ENCODE measurements around the gene C2orf42.
"Not testable (repeated sequence)": the region's sequence is repeated elsewhere in the genome, so short reads cannot be mapped to it uniquely, and the experiment has no call there.

The C2orf42 gene

GRCh38 chr2:70199320-70199864 lies 8.6 kb upstream of the C2orf42 start:
- no peak for DNase-seq
- Mint-ChIP-seq H3K9me3 (peaks cover 0 to 2% of the 10 kb centered on the region in 2 donors), H3K27me3 (peaks cover 0 to 4% of the 10 kb centered on the region in 2 donors), H3K4me3 (no peak overlapping the region), H3K4me1 (no peaks in the 10 kb centered on the region), H3K27ac (no peak overlapping the region), H3K36me3 (no peaks in the 10 kb centered on the region)
- ATAC-seq (replicated peaks), result no peak

GRCh38 chr2:70192516-70192915 lies 1.7 kb upstream of the C2orf42 start:
- no peak overlapping the region for H3K4me3 Mint-ChIP-seq

GRCh38 chr2:70191244-70191735 lies 471 bp upstream of the C2orf42 start:
- H3K9me3 Mint-ChIP-seq, result no peaks in the 10 kb centered on the region
- peaks cover 0 to 3% of the 10 kb centered on the region in 2 donors for H3K36me3 Mint-ChIP-seq
- no peaks in the 10 kb centered on the region for H3K27me3 Mint-ChIP-seq
- peak overlapping the region; percentile 99 for H3K27ac Mint-ChIP-seq
- peaks cover 10 to 16% of the 10 kb centered on the region in 2 donors for H3K4me1 Mint-ChIP-seq
- ATAC-seq (replicated peaks) (no peak), DNase-seq (no peak)
- H3K4me3 Mint-ChIP-seq, result peak overlapping the region; percentile 91 to 93

More at GRCh38 chr2:70192516-70192915, 1.7 kb upstream of the C2orf42 start:
- no peak for DNase-seq
- Mint-ChIP-seq H3K9me3 (no peaks in the 10 kb centered on the region), H3K27me3 (no peaks in the 10 kb centered on the region), H3K4me1 (peaks cover 10 to 16% of the 10 kb centered on the region in 2 donors), H3K27ac (no peak overlapping the region), H3K36me3 (peaks cover 0 to 3% of the 10 kb centered on the region in 2 donors)
- ATAC-seq (replicated peaks), result no peak

GRCh38 chr2:70188460-70188859 lies 2.4 kb downstream of the C2orf42 start:
- no peak overlapping the region for H3K4me3 Mint-ChIP-seq
- H3K36me3 Mint-ChIP-seq, result peaks cover 0 to 3% of the 10 kb centered on the region in 2 donors
- H3K27ac Mint-ChIP-seq, result no peak overlapping the region
- H3K27me3 Mint-ChIP-seq, result no peaks in the 10 kb centered on the region
- ATAC-seq (replicated peaks), result no peak
- H3K4me1 Mint-ChIP-seq, result peaks cover 10 to 16% of the 10 kb centered on the region in 2 donors
- no peaks in the 10 kb centered on the region for H3K9me3 Mint-ChIP-seq
- no peak for DNase-seq

GRCh38 chr2:70187170-70187569 lies 3.6 kb downstream of the C2orf42 start:
- peaks cover 10 to 16% of the 10 kb centered on the region in 2 donors for H3K4me1 Mint-ChIP-seq
- not testable (repeated sequence) for H3K9me3 Mint-ChIP-seq; DNase-seq; H3K27me3 Mint-ChIP-seq; H3K36me3 Mint-ChIP-seq; H3K4me3 Mint-ChIP-seq; H3K27ac Mint-ChIP-seq; ATAC-seq (replicated peaks)

GRCh38 chr2:70182689-70183088 lies 8.1 kb downstream of the C2orf42 start:
- ATAC-seq (replicated peaks) (no peak), DNase-seq (no peak)
- Mint-ChIP-seq H3K9me3 (no peaks in the 10 kb centered on the region), H3K36me3 (peaks cover 15 to 18% of the 10 kb centered on the region in 2 donors), H3K27me3 (no peaks in the 10 kb centered on the region), H3K27ac (peak overlapping the region; percentile 34), H3K4me3 (no peak overlapping the region), H3K4me1 (peaks cover 0 to 7% of the 10 kb centered on the region in 2 donors)

- Mint-ChIP-seq H3K36me3 (peaks cover 15 to 26% of the 10 kb centered on the region in 2 donors), H3K27ac (peak overlapping the region; percentile 51), H3K9me3 (no peaks in the 10 kb centered on the region), H3K4me1 (peaks cover 0 to 7% of the 10 kb centered on the region in 2 donors), H3K4me3 (peak overlapping the region in 1 of 2 donors; percentile 30), H3K27me3 (no peaks in the 10 kb centered on the region)
- DNase-seq (peak; percentile 13), ATAC-seq (replicated peaks) (peak; percentile 64 to 73)
Measured at GRCh38 chr2:70181363-70181956, 9.4 kb downstream of the C2orf42 start.

- H3K36me3 Mint-ChIP-seq, result peaks cover 15 to 35% of the 10 kb centered on the region in 2 donors
- no peak overlapping the region for H3K27ac Mint-ChIP-seq
- DNase-seq (no peak), ATAC-seq (replicated peaks) (no peak)
- H3K4me3 Mint-ChIP-seq, result no peak overlapping the region
- no peaks in the 10 kb centered on the region for H3K9me3 Mint-ChIP-seq
- H3K4me1 Mint-ChIP-seq, result no peaks in the 10 kb centered on the region
- no peaks in the 10 kb centered on the region for H3K27me3 Mint-ChIP-seq
Measured at GRCh38 chr2:70173520-70173919, 17.3 kb downstream of the C2orf42 start.

- not testable (repeated sequence) for H3K4me1 Mint-ChIP-seq; ATAC-seq (replicated peaks); DNase-seq; H3K4me3 Mint-ChIP-seq; H3K27ac Mint-ChIP-seq; H3K27me3 Mint-ChIP-seq; H3K9me3 Mint-ChIP-seq
- peaks cover 29 to 39% of the 10 kb centered on the region in 2 donors for H3K36me3 Mint-ChIP-seq
Measured at GRCh38 chr2:70169654-70170245, 21.1 kb downstream of the C2orf42 start.

- Mint-ChIP-seq H3K27me3 (no peaks in the 10 kb centered on the region), H3K27ac (peak overlapping the region; percentile 63)
Measured at GRCh38 chr2:70161069-70161534, 29.7 kb downstream of the C2orf42 start.

GRCh38 chr2:70160545-70160944 lies 30.3 kb downstream of the C2orf42 start:
- Mint-ChIP-seq H3K4me3 (no peak overlapping the region), H3K9me3 (no peaks in the 10 kb centered on the region), H3K27ac (peak overlapping the region; percentile 63), H3K4me1 (peaks cover 0 to 4% of the 10 kb centered on the region in 2 donors), H3K27me3 (no peaks in the 10 kb centered on the region), H3K36me3 (peaks cover 7 to 17% of the 10 kb centered on the region in 2 donors)
- ATAC-seq (replicated peaks), result no peak
- DNase-seq, result no peak

More at GRCh38 chr2:70161069-70161534, 29.7 kb downstream of the C2orf42 start:
- H3K4me3 Mint-ChIP-seq, result no peak overlapping the region
- H3K36me3 Mint-ChIP-seq, result peaks cover 9 to 13% of the 10 kb centered on the region in 2 donors
- peaks cover 0 to 4% of the 10 kb centered on the region in 2 donors for H3K4me1 Mint-ChIP-seq
- ATAC-seq (replicated peaks) (peak; percentile 72), DNase-seq (no peak)
- H3K9me3 Mint-ChIP-seq, result no peaks in the 10 kb centered on the region

- H3K27ac Mint-ChIP-seq; H3K4me3 Mint-ChIP-seq; H3K27me3 Mint-ChIP-seq; H3K9me3 Mint-ChIP-seq; DNase-seq; ATAC-seq (replicated peaks): not testable (repeated sequence)
- Mint-ChIP-seq H3K36me3 (peaks cover 34 to 37% of the 10 kb centered on the region in 2 donors), H3K4me1 (peaks cover 19 to 27% of the 10 kb centered on the region in 2 donors)
Measured at GRCh38 chr2:70149130-70149686, 41.6 kb downstream of the C2orf42 start.

- peaks cover 29 to 32% of the 10 kb centered on the region in 2 donors for H3K36me3 Mint-ChIP-seq
- H3K4me3 Mint-ChIP-seq; H3K27me3 Mint-ChIP-seq; H3K9me3 Mint-ChIP-seq; H3K27ac Mint-ChIP-seq; ATAC-seq (replicated peaks); DNase-seq: not testable (repeated sequence)
- H3K4me1 Mint-ChIP-seq, result peaks cover 20 to 35% of the 10 kb centered on the region in 2 donors
Measured at GRCh38 chr2:70148211-70148760, 42.5 kb downstream of the C2orf42 start.

Data from stimulated activated naive B cell treated with anti-CD40 and anti-IgM and Interleukin-4, amounts not matched to agents 10 μg/mL and 1 μg/mL and 100 μg/mL, for 72 hours (primary cell).